CD4-positive, alpha-beta memory T cell (primary cell): ENCODE results near the gene GNPAT. TPM values are rescaled to one million over a fixed set of nuclear protein-coding genes. Genes with fewer than 3 reads are reported as not detected.
A peak's percentile ranks its signal among the peaks of the same experiment; 100 is the strongest.

Source experiments
- CTCF ChIA-PET: fragments of 350-600 bp; sonication (Branson Sonifier 250); formaldehyde crosslinking; loops from one replicate; lab custom pipeline; 2021; ENCODE audit warnings: inconsistent platforms; ENCODE audit not compliant: partially characterized antibody; lab: Charles Lee
- POLR2A ChIA-PET: fragments of 350-600 bp; sonication (Branson Sonifier 250); formaldehyde crosslinking; loops from one replicate; lab custom pipeline; 2021; ENCODE audit not compliant: partially characterized antibody; lab: Charles Lee
- DNase-seq, 5 donors: peaks; one replicate each; pipeline versions ENCODE4 v3.0.0 to v3.0.0-alpha.2; 2020 to 2022; ENCODE audit warnings: mixed read lengths in 1 of 5
- H3K27ac ChIP-seq: one replicate; pipeline ENCODE4 v1.7.0; 2013; ENCODE audit warnings: low read depth, low read length
- H3K27me3 ChIP-seq: 2 replicates; pipeline ENCODE4 v1.7.0; 2013; ENCODE audit warnings: mild to moderate bottlenecking, low read length, moderate library complexity; ENCODE audit not compliant: insufficient read depth
- H3K36me3 ChIP-seq: 2 replicates; pipeline ENCODE4 v1.7.0; 2013; ENCODE audit warnings: mild to moderate bottlenecking, low read length, moderate library complexity; ENCODE audit not compliant: insufficient read depth
- H3K4me1 ChIP-seq: 2 replicates; pipeline ENCODE4 v1.7.0; 2013; ENCODE audit warnings: mild to moderate bottlenecking, low read length, moderate library complexity; ENCODE audit not compliant: insufficient read depth
- H3K4me3 ChIP-seq, 2 donors: one replicate each; pipeline ENCODE4 v1.7.0; 2013; ENCODE audit warnings: low read length in 2 of 2, mild to moderate bottlenecking in 1 of 2
- H3K9me3 ChIP-seq, 2 donors: one replicate each; pipeline ENCODE4 v1.7.0; 2013; ENCODE audit warnings: low read length in 2 of 2, control low read depth in 1 of 2; ENCODE audit not compliant: control insufficient read depth in 1 of 2
- H3K27ac Mint-ChIP-seq, 7 donors: one replicate each; pipeline ENCODE4 v1.8.0; 2020 to 2021; ENCODE audit warnings: mixed read lengths in 7 of 7, mild to moderate bottlenecking in 6 of 7, inconsistent platforms in 3 of 7, moderate library complexity in 3 of 7
- H3K27me3 Mint-ChIP-seq, 2 donors: one replicate each; pipeline ENCODE4 v1.8.0; 2020 to 2021; ENCODE audit warnings: mixed read lengths in 2 of 2
- H3K36me3 Mint-ChIP-seq, 2 donors: one replicate each; pipeline ENCODE4 v1.8.0; 2020 to 2021; ENCODE audit warnings: mixed read lengths in 2 of 2, inconsistent platforms in 1 of 2, mild to moderate bottlenecking in 1 of 2
- H3K4me1 Mint-ChIP-seq, 4 donors: one replicate each; pipeline ENCODE4 v1.8.0; 2020 to 2021; ENCODE audit warnings: mixed read lengths in 4 of 4, mild to moderate bottlenecking in 1 of 4
- H3K4me3 Mint-ChIP-seq, 8 donors: one replicate each; pipeline ENCODE4 v1.8.0; 2020 to 2021; ENCODE audit warnings: mixed read lengths in 8 of 8, mild to moderate bottlenecking in 7 of 8, moderate library complexity in 6 of 8, inconsistent platforms in 3 of 8
- H3K9me3 Mint-ChIP-seq, 8 donors: one replicate each; pipeline ENCODE4 v1.8.0; 2020 to 2021; ENCODE audit warnings: mixed read lengths in 8 of 8, mild to moderate bottlenecking in 5 of 8, inconsistent platforms in 3 of 8, moderate library complexity in 1 of 8
- intact Hi-C: fragments of 100-400 bp; cut with micrococcal nuclease; formaldehyde crosslinking; loops from one replicate; pipeline ENCODE4 v1.15.1; 2023
- polyA plus RNA-seq, 2 donors: library from polyadenylated mRNA; unstranded; fragments of 300-500 nt; fragmentation: Illumina TruSeq; gene quantifications; one replicate each; pipeline ENCODE4 v1.2.3, GENCODE V29; 2021
- total RNA-seq, 2 experiments: library from RNA; stranded (reverse); gene quantifications; one replicate each; pipeline ENCODE4 v1.2.3, GENCODE V29; 2021

GNPAT gene
- total and polyA plus RNA-seq, 4 experiments from 2014 or later = 35.7 to 51.9 (median 39.0) TPM

DNA sequence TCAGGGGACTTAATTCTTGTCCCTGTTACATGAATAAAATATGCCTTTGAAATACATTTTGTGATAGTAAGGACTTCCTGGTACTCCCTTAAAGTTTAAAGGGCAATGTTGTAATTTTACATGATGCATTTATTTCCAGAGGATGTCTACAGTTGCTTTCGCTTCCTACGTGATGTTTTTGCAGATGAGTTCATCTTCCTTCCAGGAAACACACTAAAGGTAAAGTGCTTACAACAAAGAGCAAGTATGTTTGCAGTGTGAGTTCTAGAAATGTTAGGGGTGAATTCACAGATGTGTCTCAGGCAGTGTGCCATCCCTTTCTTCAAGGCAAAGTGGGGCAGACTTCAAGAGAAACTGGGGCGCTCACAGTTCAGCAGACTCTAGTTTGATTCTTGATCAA is 31.2 kb downstream of the GNPAT start:
- Histone ChIP-seq H3K27me3 (no peaks in the 10 kb centered on the region), H3K4me3 (no peak overlapping the region), H3K36me3 (peaks cover 38% of the 10 kb centered on the region), H3K4me1 (no peaks in the 10 kb centered on the region), H3K27ac (no peak overlapping the region), H3K9me3 (no peaks in the 10 kb centered on the region)
- Mint-ChIP-seq H3K9me3 (no peaks in the 10 kb centered on the region), H3K36me3 (peaks cover 73 to 77% of the 10 kb centered on the region in 2 donors), H3K27ac (peak overlapping the region in 2 of 7 donors; percentile 30 to 57), H3K27me3 (no peaks in the 10 kb centered on the region), H3K4me1 (peaks cover 0 to 4% (median 0%) of the 10 kb centered on the region in 4 donors), H3K4me3 (peak overlapping the region in 1 of 8 donors; percentile 21)
- DNase-seq = no peak
- intact Hi-C loops = no loop called here
- POLR2A ChIA-PET = no interaction called here
- CTCF ChIA-PET = no interaction called here

DNA sequence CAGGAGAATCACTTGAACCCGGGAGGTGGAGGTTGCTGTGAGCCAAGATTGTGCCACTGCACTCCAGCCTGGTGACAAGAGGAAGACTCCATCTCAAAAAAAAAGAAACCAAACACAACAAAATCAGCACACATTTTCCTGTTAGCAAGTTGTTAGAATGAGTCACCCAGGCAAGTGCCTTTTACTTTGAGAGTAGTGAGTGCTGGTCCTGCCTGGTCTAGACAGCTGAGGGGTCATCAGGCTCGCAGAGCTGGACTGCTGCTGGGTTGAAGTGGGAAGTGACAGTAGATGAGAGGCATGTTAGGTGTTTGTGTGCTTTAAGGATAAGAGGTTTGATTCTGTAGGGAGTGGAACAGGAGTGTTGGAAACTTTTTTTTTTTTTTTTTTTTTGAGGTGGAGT is 31.9 kb downstream of the GNPAT start:
- peak overlapping the region in 3 of 7 donors; percentile 26 to 74 (median 73) for H3K27ac Mint-ChIP-seq
- POLR2A ChIA-PET = no interaction called here
- peaks cover 0 to 4% (median 0%) of the 10 kb centered on the region in 4 donors for H3K4me1 Mint-ChIP-seq
- Histone ChIP-seq H3K27ac (no peak overlapping the region), H3K4me3 (no peak overlapping the region), H3K27me3 (no peaks in the 10 kb centered on the region), H3K36me3 (peaks cover 36% of the 10 kb centered on the region), H3K4me1 (no peaks in the 10 kb centered on the region), H3K9me3 (no peaks in the 10 kb centered on the region)
- H3K27me3 Mint-ChIP-seq = no peaks in the 10 kb centered on the region
- intact Hi-C loops = no loop called here
- H3K9me3 Mint-ChIP-seq = no peaks in the 10 kb centered on the region
- peaks cover 75 to 77% of the 10 kb centered on the region in 2 donors for H3K36me3 Mint-ChIP-seq
- no peak overlapping the region for H3K4me3 Mint-ChIP-seq
- no peak for DNase-seq
- CTCF ChIA-PET = no interaction called here

DNA sequence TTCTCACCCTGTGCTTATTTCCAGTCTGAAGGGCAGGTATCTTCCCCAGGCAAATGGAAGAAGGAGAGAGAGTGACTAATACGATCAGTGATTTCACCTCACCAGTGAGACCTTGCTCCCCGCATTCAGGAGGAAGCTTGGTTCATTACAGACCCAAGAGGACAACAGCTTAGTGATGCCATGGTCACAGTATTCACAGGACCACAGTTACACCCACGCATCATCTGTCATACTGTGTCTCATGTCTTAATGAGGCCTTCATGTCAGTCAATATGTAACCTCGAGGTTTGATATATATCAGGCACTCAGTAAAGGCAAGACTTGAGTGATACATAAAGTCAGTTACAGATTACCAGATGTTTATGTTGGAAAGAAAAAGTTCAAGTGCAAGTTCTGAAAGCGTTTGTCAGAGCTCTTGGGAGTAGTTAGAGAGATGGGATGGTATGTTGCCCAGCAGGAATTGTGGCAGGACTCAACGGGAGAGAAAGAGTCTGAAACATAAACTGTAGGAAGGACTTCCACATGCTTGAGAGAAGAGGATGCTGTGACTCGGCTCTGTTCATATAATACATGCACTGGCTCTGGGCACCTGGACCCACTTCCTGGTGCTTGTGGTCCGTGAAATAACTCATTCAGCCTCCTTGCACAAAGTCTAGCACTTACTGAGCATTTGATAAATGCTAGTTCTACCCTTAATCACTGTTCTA is 33.3 kb downstream of the GNPAT start:
- no peak overlapping the region for H3K27ac Mint-ChIP-seq
- Histone ChIP-seq H3K36me3 (peaks cover 35% of the 10 kb centered on the region), H3K27ac (no peak overlapping the region), H3K9me3 (no peaks in the 10 kb centered on the region), H3K4me1 (no peaks in the 10 kb centered on the region), H3K4me3 (no peak overlapping the region), H3K27me3 (no peaks in the 10 kb centered on the region)
- intact Hi-C loops = no loop called here
- H3K4me3 Mint-ChIP-seq = no peak overlapping the region
- H3K4me1 Mint-ChIP-seq = peaks cover 0 to 4% (median 0%) of the 10 kb centered on the region in 4 donors
- ChIA-PET POLR2A (no interaction called here), CTCF (no interaction called here)
- no peak for DNase-seq
- no peaks in the 10 kb centered on the region for H3K27me3 Mint-ChIP-seq
- H3K9me3 Mint-ChIP-seq = no peaks in the 10 kb centered on the region
- peaks cover 72% of the 10 kb centered on the region in 2 donors for H3K36me3 Mint-ChIP-seq

DNA sequence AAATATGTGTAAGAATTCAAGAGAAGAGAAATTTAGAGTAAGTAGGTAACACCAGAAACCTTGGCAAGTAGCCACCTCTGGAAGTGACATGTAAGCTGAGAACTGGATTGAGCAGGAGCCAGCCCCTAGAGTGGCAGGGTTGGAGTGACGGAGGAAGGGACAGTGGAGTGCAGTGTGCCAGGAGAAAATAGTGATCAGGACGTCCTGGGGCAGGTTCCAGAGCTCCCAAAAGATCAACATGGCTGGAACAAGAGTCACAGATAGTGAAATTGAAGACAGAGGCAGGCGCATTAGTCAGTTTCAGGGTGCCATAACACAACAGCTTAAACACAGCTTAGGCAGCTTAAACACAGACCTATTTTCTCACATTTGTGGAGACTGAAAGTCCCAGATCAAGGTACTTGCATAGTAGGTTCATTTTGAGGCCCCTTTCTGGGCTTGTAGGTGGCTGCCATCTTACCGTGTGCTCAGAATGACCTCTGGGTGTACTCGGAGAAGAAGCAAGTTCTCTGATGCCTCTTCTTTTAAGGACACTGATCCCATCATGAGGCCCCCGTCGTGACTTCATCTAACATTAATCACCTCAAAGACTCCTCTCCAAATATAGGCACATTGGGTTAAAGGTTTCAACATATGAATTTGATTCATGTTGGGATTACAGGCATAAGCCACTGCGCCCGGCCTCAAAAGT is 37.2 kb downstream of the GNPAT start:
- no peaks in the 10 kb centered on the region for H3K27me3 Mint-ChIP-seq
- no peak overlapping the region for H3K27ac Mint-ChIP-seq
- no peaks in the 10 kb centered on the region for H3K9me3 ChIP-seq
- peaks cover 0 to 2% (median 0%) of the 10 kb centered on the region in 4 donors for H3K4me1 Mint-ChIP-seq
- H3K4me3 Mint-ChIP-seq = no peak overlapping the region
- no peaks in the 10 kb centered on the region for H3K27me3 ChIP-seq
- DNase-seq = no peak
- intact Hi-C loops = no loop called here
- H3K9me3 Mint-ChIP-seq = no peaks in the 10 kb centered on the region
- ChIA-PET POLR2A (no interaction called here), CTCF (no interaction called here)
- H3K36me3 Mint-ChIP-seq = peaks cover 43 to 45% of the 10 kb centered on the region in 2 donors
- peaks cover 24% of the 10 kb centered on the region for H3K36me3 ChIP-seq
- H3K27ac ChIP-seq = no peak overlapping the region
- H3K4me3 ChIP-seq = no peak overlapping the region
- no peaks in the 10 kb centered on the region for H3K4me1 ChIP-seq

- POLR2A ChIA-PET = no interaction called here
- Mint-ChIP-seq H3K27me3 (no peaks in the 10 kb centered on the region), H3K4me1 (peaks cover 0 to 2% (median 0%) of the 10 kb centered on the region in 4 donors), H3K9me3 (no peaks in the 10 kb centered on the region), H3K36me3 (peaks cover 38 to 39% of the 10 kb centered on the region in 2 donors), H3K4me3 (no peak overlapping the region), H3K27ac (no peak overlapping the region)
- no peaks in the 10 kb centered on the region for H3K4me1 ChIP-seq
- intact Hi-C loops = no loop called here
- H3K36me3 ChIP-seq = peaks cover 20% of the 10 kb centered on the region
- CTCF ChIA-PET = no interaction called here
- H3K4me3 ChIP-seq = no peak overlapping the region
- no peak overlapping the region for H3K27ac ChIP-seq
- no peaks in the 10 kb centered on the region for H3K27me3 ChIP-seq
- H3K9me3 ChIP-seq = no peaks in the 10 kb centered on the region
- no peak for DNase-seq
Observed at GRCh38 chr1:231279081-231279480, 38.1 kb downstream of the GNPAT start.

GRCh38 chr1:231279683-231280082 is 38.7 kb downstream of the GNPAT start:
- ChIA-PET POLR2A (no interaction called here), CTCF (no interaction called here)
- H3K27ac Mint-ChIP-seq = no peak overlapping the region
- H3K36me3 Mint-ChIP-seq = peaks cover 32 to 33% of the 10 kb centered on the region in 2 donors
- no peaks in the 10 kb centered on the region for H3K4me1 ChIP-seq
- no peaks in the 10 kb centered on the region for H3K4me1 Mint-ChIP-seq
- H3K27me3 ChIP-seq = no peaks in the 10 kb centered on the region
- no peaks in the 10 kb centered on the region for H3K9me3 Mint-ChIP-seq
- no peak for DNase-seq
- no peak overlapping the region for H3K4me3 Mint-ChIP-seq
- peaks cover 15% of the 10 kb centered on the region for H3K36me3 ChIP-seq
- no peaks in the 10 kb centered on the region for H3K27me3 Mint-ChIP-seq
- H3K4me3 ChIP-seq = no peak overlapping the region
- H3K27ac ChIP-seq = no peak overlapping the region
- H3K9me3 ChIP-seq = no peaks in the 10 kb centered on the region
- intact Hi-C loops = no loop called here

DNA sequence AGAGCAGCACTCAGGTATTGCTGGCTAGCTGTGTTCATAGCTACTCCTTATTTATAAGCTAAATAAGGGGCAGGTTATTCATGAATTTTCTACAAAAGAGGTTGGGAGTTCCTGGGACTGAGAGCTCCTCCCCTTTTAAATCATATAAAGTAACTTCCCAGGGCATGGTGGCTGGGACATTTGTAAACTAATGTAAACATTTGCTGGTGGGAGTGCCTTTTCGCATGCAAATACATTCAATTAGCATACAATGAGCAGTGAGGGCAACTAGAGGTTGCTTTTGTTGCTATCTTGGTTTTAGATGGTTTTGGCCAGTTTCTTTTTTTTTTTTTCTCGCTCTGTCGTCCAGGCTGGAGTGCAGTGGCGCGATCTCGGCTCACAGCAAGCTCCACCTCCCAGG is 43.4 kb downstream of the GNPAT start:
- Histone ChIP-seq H3K4me3 (no peak overlapping the region), H3K27ac (no peak overlapping the region), H3K36me3 (no peaks in the 10 kb centered on the region), H3K4me1 (no peaks in the 10 kb centered on the region), H3K27me3 (no peaks in the 10 kb centered on the region), H3K9me3 (no peaks in the 10 kb centered on the region)
- no peaks in the 10 kb centered on the region for H3K9me3 Mint-ChIP-seq
- no peak for DNase-seq
- CTCF ChIA-PET = interaction anchor here (0.7 kb wide), 1 partner anchor 12 kb away, joined by 3 read pairs; no protein-coding TSS in a partner anchor
- intact Hi-C loops = no loop called here
- H3K36me3 Mint-ChIP-seq = no peaks in the 10 kb centered on the region
- H3K4me1 Mint-ChIP-seq = no peaks in the 10 kb centered on the region
- POLR2A ChIA-PET = no interaction called here
- H3K4me3 Mint-ChIP-seq = no peak overlapping the region
- H3K27ac Mint-ChIP-seq = no peak overlapping the region
- no peaks in the 10 kb centered on the region for H3K27me3 Mint-ChIP-seq
